GM03348 (cell line): ENCODE measurements around the gene UCK1.

Experiments used
- DNase-seq: peaks from one replicate; pipeline ENCODE4 v3.0.0; 2012; ENCODE audit warnings: low spot score

The UCK1 gene

DNA sequence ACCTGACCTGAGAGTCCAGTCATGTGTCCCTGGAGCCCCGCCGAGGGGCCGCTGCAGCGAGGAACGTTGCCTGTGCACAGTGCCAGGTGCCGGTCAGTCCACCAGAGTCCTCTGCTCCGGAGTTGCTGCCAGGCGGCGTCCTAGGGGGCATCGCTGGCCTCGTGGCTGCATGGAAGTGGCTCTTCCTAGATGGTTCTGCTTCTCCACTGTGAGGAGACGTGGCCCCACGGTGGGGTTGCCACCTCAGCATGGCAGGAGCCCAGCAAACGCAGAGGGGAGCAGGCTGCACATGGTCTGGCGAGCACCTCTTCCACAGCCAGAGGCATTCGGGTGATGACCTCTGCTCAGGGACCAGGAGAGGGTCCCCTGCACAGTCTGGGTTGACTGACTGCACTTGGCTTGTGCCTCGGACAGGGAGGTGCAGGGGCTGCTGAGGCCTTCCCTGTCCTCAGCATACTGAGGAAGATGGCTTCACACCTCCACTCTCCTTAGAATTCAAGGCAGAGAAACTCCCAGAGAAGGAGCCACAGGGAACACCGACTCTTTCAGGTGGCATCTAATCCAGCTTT, 54.2 kb downstream of the UCK1 start:
- no peak for DNase-seq

DNA sequence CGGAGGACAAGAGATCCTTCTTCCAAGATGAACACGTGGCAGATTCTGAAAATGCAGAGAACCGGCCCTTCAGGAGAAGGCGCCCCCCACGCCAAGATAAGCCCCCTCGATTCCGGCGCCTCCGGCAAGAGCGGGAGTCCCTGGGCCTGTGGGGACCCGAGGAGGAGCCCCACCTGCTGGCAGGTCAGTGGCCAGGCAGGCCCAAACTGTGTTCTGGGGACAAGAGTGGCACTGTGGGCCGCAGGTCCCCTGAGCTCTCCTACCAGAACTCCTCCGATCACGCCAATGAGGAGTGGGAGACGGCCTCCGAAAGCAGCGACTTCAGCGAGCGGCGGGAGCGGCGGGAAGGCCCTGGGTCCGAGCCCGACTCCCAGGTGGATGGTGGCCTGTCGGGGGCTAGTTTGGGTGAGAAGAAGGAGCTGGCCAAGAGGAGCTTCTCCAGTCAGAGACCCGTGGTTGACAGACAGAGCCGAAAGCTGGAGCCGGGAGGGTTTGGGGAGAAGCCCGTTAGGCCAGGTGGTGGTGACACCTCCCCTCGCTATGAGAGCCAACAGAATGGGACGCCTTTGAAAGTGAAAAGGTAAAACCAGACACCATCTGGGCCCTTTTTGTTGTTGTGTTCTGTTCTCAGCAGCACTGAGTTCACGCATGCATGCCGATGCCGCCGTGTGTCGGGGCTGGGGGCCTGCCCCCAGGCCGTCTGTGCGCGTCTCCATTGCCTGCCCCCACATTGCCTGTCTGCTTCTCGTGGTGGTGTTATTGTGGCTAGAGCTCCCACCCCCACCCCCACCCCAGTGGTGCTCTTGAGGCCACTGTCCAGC, 54.9 kb downstream of the UCK1 start:
- DNase-seq = no peak

DNA sequence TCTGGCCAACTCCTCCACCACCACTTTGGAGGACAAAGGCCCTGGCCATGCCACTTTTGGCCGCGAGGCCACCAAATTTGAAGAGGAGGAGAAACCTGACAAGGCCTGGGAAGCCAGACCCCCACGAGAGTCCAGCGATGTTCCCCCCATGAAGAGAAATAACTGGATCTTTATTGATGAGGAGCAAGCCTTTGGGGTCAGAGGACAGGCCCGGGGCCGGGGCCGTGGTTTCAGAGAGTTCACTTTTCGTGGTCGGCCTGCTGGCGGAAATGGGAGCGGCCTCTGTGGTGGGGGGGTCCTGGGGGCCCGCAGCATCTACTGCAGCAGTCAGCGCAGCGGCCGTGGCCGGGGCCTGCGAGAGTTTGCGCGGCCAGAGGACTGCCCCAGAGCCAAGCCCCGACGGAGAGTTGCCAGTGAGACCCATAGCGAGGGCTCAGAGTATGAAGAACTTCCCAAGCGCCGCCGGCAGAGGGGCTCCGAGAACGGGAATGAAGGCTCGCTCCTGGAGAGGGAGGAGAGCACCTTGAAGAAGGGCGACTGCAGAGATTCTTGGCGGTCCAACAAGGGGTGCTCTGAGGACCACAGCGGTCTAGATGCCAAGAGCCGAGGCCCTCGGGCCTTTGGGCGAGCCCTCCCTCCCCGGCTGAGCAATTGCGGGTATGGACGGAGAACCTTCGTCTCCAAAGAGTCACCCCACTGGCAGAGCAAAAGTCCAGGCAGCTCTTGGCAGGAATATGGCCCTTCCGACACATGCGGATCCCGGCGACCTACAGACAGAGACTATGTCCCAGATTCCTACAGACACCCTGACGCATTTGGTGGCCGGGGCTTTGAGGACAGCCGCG, 55.7 kb downstream of the UCK1 start:
- DNase-seq = no peak

DNA sequence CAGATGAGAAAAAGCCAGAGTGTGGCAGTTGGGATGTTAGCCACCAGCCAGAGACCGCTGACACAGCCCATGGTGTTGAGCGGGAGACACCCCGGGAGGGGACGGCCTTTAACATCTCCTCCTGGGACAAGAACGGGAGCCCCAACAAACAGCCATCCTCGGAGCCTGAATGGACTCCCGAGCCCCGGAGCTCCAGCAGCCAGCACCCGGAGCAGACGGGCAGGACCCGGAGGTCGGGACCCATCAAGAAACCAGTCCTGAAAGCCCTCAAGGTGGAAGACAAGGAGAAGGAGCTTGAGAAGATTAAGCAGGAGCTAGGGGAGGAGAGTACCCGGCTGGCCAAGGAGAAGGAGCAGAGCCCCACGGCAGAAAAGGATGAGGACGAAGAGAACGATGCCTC, 56.4 kb downstream of the UCK1 start:
- DNase-seq = no peak

DNA sequence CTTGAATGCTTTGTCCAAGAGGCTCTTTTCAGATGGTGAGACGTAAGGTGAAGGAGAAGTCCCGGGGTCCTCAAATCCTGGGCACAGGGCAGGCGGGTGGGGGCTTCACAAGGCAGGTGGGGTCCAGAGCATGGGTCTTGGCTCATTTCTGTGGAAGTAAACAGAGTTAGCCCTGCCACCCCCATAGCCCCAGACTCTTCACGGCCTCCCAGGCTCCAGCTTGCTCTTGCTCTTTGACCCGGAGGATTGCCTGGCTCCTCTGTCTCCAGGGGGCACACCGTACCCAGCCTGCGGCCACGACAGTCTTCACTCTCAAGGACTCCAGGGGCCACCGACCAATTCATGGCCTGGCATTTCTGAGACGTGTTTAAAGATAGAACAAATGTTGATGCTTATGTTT, 57.2 kb downstream of the UCK1 start:
- DNase-seq = no peak
